Mucosa of rectum (tissue), 2 donors: Measurements from ENCODE around the gene MMP8.

Source experiments
- H3K27ac ChIP-seq, 2 donors: one replicate each; pipeline ENCODE4 v1.7.0; 2013; ENCODE audit warnings: inconsistent platforms in 2 of 2, low read depth in 2 of 2, low read length in 2 of 2
- H3K27me3 ChIP-seq, 2 donors: one replicate each; pipeline ENCODE4 v1.7.0; 2013; ENCODE audit warnings: low read length in 2 of 2; ENCODE audit not compliant: control insufficient read depth in 2 of 2, insufficient read depth in 2 of 2
- H3K36me3 ChIP-seq, 2 donors: one replicate each; pipeline ENCODE4 v1.7.0; 2013; ENCODE audit warnings: low read length in 2 of 2; ENCODE audit not compliant: control insufficient read depth in 2 of 2, insufficient read depth in 2 of 2
- H3K4me1 ChIP-seq, 2 donors: one replicate each; pipeline ENCODE4 v1.7.0; 2013; ENCODE audit warnings: low read length in 2 of 2, mild to moderate bottlenecking in 1 of 2; ENCODE audit not compliant: control insufficient read depth in 2 of 2, insufficient read depth in 2 of 2
- H3K4me3 ChIP-seq, 2 donors: one replicate each; pipeline ENCODE4 v1.7.0; 2013; ENCODE audit warnings: low read length in 2 of 2
- H3K9ac ChIP-seq, 2 donors: one replicate each; pipeline ENCODE4 v1.7.0; 2013; ENCODE audit warnings: low read length in 2 of 2, low read depth in 1 of 2, mild to moderate bottlenecking in 1 of 2
- H3K9me3 ChIP-seq, 2 donors: one replicate each; pipeline ENCODE4 v1.7.0; 2013; ENCODE audit warnings: low read length in 2 of 2; ENCODE audit not compliant: control insufficient read depth in 2 of 2
- donor health status: healthy.
- donor health status: Normal muscosa, but diverticular disease.

MMP8 gene

GRCh38 chr11:102703826-102704493 lies 20.8 kb downstream of the MMP8 start:
- Histone ChIP-seq H3K9ac (no peak overlapping the region), H3K27me3 (no peaks in the 10 kb centered on the region), H3K36me3 (no peaks in the 10 kb centered on the region), H3K9me3 (no peaks in the 10 kb centered on the region), H3K27ac (no peak overlapping the region), H3K4me3 (no peak overlapping the region), H3K4me1 (no peaks in the 10 kb centered on the region)

DNA sequence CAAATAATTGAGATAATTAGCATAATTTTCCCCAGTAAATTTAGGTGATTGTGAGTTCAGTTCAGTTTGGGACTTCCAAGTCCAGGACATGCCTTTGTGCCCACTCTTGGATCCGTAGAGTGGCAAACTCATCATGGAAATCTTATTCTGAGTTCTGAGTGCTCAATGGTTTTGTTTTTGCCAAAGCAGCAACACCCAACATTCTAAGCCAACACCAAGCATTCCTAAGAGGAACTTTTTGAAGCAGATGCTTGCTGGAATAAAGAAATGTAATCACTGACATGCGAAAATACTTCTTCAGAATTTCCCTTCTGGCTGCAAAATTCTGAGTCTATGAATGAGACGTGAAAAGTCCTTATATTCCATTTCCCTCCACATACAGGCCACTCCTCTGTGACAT lies 29.6 kb downstream of the MMP8 start:
- Histone ChIP-seq H3K4me3 (no peak overlapping the region), H3K27ac (no peak overlapping the region), H3K4me1 (no peaks in the 10 kb centered on the region), H3K9me3 (no peaks in the 10 kb centered on the region), H3K9ac (no peak overlapping the region), H3K27me3 (no peaks in the 10 kb centered on the region), H3K36me3 (no peaks in the 10 kb centered on the region)

DNA sequence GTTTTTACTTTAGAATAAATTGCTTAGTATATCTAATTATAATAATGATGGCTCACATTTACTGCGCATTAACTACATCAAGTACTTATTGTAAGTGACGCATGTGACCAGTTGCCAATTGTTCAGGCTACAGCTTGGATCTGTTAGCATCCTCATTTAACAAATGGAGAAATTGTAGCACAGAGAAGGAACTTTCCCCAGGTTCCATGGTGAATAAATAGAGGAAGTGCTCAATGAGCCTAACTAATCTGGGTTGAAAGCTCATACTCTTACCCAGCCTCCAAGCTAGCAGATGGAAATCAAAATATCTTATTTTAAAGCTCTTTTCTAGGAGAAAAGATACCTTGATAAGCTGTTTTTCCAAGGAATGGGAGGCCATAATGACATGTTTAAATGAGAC lies 39.0 kb downstream of the MMP8 start:
- no peaks in the 10 kb centered on the region for H3K9me3 ChIP-seq
- no peaks in the 10 kb centered on the region for H3K27me3 ChIP-seq
- H3K27ac ChIP-seq, result no peak overlapping the region
- no peaks in the 10 kb centered on the region for H3K4me1 ChIP-seq
- H3K36me3 ChIP-seq, result no peaks in the 10 kb centered on the region
- no peak overlapping the region for H3K9ac ChIP-seq
- H3K4me3 ChIP-seq, result no peak overlapping the region

DNA sequence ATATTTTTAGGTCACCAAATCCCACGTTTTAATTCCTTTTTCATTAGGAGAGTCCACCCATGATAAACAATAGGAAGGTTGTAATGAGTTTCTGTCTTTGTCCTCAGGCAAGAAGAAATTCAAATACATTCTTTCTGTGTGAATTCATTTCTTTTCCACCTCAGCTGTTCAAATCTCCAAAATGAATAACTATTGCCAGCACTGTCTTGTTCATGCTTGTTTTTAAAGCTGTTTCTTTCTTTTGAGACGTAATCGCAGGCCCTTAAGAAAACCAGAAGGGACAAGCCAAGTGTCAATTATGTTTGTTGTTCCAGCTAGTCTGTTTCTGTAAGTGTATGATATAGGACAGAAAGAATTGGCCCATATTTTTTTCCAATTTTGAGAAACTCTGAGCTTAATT lies 39.4 kb downstream of the MMP8 start:
- H3K27ac ChIP-seq, result no peak overlapping the region

DNA sequence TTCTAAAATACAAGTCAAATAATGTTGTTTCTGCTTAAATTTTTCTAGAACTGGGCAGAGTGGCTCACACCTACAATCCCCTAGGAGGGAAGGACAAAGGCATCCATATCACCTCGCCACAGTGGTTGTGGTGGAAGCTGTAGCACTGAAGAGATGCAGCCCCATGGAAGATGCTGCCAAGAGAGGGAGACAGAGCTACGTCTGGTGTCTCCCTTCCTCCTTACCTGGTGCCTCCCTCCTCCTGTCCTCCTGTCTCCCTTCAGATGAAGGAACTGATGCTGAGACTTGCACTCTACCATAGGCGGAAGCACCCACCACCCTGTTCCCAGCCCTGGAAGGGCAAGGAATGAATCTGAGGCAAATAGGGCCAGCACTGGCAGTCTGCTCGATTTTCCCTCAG lies 41.5 kb downstream of the MMP8 start:
- H3K9ac ChIP-seq, result no peak overlapping the region
- no peaks in the 10 kb centered on the region for H3K9me3 ChIP-seq
- H3K4me3 ChIP-seq, result no peak overlapping the region
- no peaks in the 10 kb centered on the region for H3K4me1 ChIP-seq
- no peak overlapping the region for H3K27ac ChIP-seq
- no peaks in the 10 kb centered on the region for H3K27me3 ChIP-seq
- no peaks in the 10 kb centered on the region for H3K36me3 ChIP-seq

More for the DNA sequence above, 39.4 kb downstream of the MMP8 start:
- H3K36me3 ChIP-seq, result no peaks in the 10 kb centered on the region
- no peaks in the 10 kb centered on the region for H3K4me1 ChIP-seq
- no peaks in the 10 kb centered on the region for H3K27me3 ChIP-seq
- H3K9me3 ChIP-seq, result no peaks in the 10 kb centered on the region
- H3K4me3 ChIP-seq, result no peak overlapping the region
- H3K9ac ChIP-seq, result no peak overlapping the region

DNA sequence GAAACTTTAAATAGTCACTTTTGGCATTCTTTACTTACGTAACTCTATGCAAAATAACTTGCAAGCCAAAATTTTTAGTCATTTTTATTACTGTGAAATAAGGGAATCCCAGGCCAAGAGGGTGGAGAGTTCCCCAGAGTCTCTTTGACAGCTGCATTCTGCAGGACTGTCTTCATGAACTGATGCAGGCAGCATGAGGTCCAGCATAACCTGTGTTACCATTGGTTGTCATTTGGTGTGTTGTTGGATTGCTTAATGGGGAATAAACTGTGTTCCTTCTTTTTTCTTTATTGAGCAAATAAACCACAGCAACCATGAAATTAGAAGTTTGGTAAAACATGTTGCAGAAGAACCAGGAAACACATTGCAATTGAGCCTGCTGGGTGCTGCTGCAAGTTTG lies 43.8 kb downstream of the MMP8 start:
- H3K9me3 ChIP-seq, result no peaks in the 10 kb centered on the region
- no peaks in the 10 kb centered on the region for H3K36me3 ChIP-seq
- H3K27me3 ChIP-seq, result no peaks in the 10 kb centered on the region
- no peak overlapping the region for H3K9ac ChIP-seq
- H3K4me1 ChIP-seq, result no peaks in the 10 kb centered on the region
- no peak overlapping the region for H3K27ac ChIP-seq
- no peak overlapping the region for H3K4me3 ChIP-seq

DNA sequence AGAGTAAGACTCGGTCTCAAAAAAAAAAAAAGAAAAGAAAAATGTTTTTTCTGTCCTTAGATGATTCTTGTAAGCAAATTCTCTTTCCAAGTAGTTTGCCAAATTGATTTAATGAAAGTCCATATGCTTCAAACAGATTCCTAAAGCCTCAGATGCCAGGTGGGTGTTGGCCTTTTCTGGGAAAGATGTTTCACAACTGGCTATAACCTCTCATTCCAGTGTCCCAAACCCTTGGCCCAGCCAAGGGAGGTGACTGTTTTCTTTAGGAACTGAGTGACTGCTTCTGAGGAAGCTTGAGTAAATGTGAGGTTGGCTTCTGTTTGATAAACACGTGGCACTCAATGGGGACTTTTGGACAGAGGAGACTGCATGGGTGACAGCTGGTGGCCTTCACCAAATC lies 46.7 kb downstream of the MMP8 start:
- H3K4me3 ChIP-seq, result no peak overlapping the region
- H3K4me1 ChIP-seq, result no peaks in the 10 kb centered on the region
- no peak overlapping the region for H3K9ac ChIP-seq
- H3K36me3 ChIP-seq, result no peaks in the 10 kb centered on the region
- H3K27ac ChIP-seq, result no peak overlapping the region
- no peaks in the 10 kb centered on the region for H3K27me3 ChIP-seq
- no peaks in the 10 kb centered on the region for H3K9me3 ChIP-seq

DNA sequence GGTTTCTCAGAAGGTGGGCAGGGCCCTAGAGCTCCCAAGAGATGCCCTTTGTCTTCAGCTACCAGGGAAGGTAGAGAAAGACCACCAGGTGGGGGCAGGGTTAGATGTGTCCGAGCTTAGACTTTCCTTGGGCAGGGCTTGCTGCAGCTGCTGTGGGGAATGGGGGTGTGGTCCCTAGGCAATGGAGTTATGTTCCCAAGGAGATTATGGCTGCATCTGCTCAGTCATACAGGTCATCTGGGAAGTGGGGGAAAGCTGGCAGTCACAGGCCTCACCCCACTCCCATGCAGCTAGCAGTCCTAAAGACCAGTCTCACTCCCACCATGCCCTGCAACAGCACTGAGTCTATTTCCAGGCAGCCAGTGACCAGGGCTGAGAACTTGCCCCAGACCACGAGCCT lies 48.7 kb downstream of the MMP8 start:
- Histone ChIP-seq H3K4me3 (no peak overlapping the region), H3K36me3 (no peaks in the 10 kb centered on the region), H3K27me3 (no peaks in the 10 kb centered on the region), H3K4me1 (no peaks in the 10 kb centered on the region), H3K9me3 (no peaks in the 10 kb centered on the region), H3K9ac (no peak overlapping the region), H3K27ac (no peak overlapping the region)

DNA sequence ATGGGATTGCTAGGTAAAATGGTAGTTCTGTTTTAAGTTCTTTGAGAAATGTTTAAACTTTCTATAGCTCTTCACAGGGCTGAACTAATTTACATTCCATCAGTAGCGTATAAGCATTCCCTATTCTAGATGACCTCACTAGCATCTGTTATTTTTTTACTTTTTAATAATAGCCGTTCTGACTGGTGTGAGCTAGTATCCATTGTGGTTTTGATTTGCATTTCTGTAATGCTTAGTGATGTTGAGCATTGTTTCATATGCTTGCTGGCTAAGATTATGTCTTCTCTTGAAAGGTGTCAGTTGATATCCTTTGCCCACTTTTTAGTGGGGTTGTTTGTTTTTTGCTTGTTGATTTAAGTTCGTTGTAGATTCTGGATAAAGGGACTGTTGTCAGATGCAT lies 55.1 kb downstream of the MMP8 start:
- Histone ChIP-seq H3K27ac (no peak overlapping the region), H3K4me3 (no peak overlapping the region), H3K9me3 (no peaks in the 10 kb centered on the region), H3K36me3 (no peaks in the 10 kb centered on the region), H3K4me1 (no peaks in the 10 kb centered on the region), H3K9ac (no peak overlapping the region), H3K27me3 (no peaks in the 10 kb centered on the region)

- H3K4me1 ChIP-seq, result no peaks in the 10 kb centered on the region
- H3K9me3 ChIP-seq, result no peaks in the 10 kb centered on the region
- no peak overlapping the region for H3K4me3 ChIP-seq
- no peak overlapping the region for H3K27ac ChIP-seq
- no peak overlapping the region for H3K9ac ChIP-seq
- H3K36me3 ChIP-seq, result no peaks in the 10 kb centered on the region
- H3K27me3 ChIP-seq, result no peaks in the 10 kb centered on the region
Measured at GRCh38 chr11:102666331-102666957, 58.3 kb downstream of the MMP8 start.
